HL-60 (cell line): ENCODE measurements around the gene ARSJ.

Experiments
- DNase-seq, 2 experiments: peaks; one replicate each; pipeline ENCODE4 v3.0.0-alpha.2; 2010 to 2020; ENCODE audit warnings: low read depth in 1 of 2, low spot score in 1 of 2
- H3K27ac ChIP-seq: fragments of 250-450 bp; sonication (Bioruptor Pico); replicated peaks from 2 replicates; pipeline ENCODE4 v1.5.1; 2020; ENCODE audit warnings: mild to moderate bottlenecking, moderate library complexity
- H3K27me3 ChIP-seq: fragments of 250-450 bp; sonication (Bioruptor Pico); 2 replicates; pipeline ENCODE4 v1.5.1; 2021; ENCODE audit warnings: mild to moderate bottlenecking, moderate library complexity; ENCODE audit not compliant: insufficient read depth, poor library complexity, severe bottlenecking
- H3K4me3 ChIP-seq: replicated peaks from 2 replicates; pipeline ENCODE4 v1.5.1; 2011; ENCODE audit warnings: mild to moderate bottlenecking, control low read depth, low read length; ENCODE audit not compliant: insufficient read depth
- CTCF ChIP-seq: IDR thresholded peaks from one replicate; pipeline ENCODE4 v1.5.1; 2011; ENCODE audit warnings: low read length, control low read depth, inconsistent platforms; ENCODE audit not compliant: insufficient read depth
- GABPA ChIP-seq: IDR thresholded peaks from 2 replicates; pipeline ENCODE4 v1.6.1; 2012; ENCODE audit warnings: low read depth
- POLR2AphosphoS5 ChIP-seq: IDR thresholded peaks from 2 replicates; pipeline ENCODE4 v1.6.1; 2012; ENCODE audit warnings: low read depth
- REST ChIP-seq: IDR thresholded peaks from 2 replicates; pipeline ENCODE4 v1.6.1; 2012; ENCODE audit warnings: low read depth; ENCODE audit not compliant: insufficient replicate concordance
- SPI1 ChIP-seq: IDR thresholded peaks from 2 replicates; pipeline ENCODE4 v1.6.1; 2012; ENCODE audit warnings: low read depth, mild to moderate bottlenecking, borderline replicate concordance

Gene ARSJ

GRCh38 chr4:113873508-113873907 lies 105.9 kb downstream of the ARSJ start:
- TF ChIP-seq REST (no peak), SPI1 (no peak), CTCF (no peak), GABPA (no peak), POLR2AphosphoS5 (no peak)
- Histone ChIP-seq H3K27ac (no peak overlapping the region), H3K27me3 (no peaks in the 10 kb centered on the region), H3K4me3 (no peak overlapping the region)
- no peak for DNase-seq

GRCh38 chr4:113872426-113873260 lies 106.8 kb downstream of the ARSJ start:
- DNase-seq, result no peak
- no peak overlapping the region for H3K4me3 ChIP-seq
- H3K27ac ChIP-seq, result no peak overlapping the region
- no peak for TF ChIP-seq CTCF
- no peak for TF ChIP-seq GABPA
- no peak for TF ChIP-seq POLR2AphosphoS5
- no peak for TF ChIP-seq REST
- TF ChIP-seq SPI1, result no peak
- H3K27me3 ChIP-seq, result no peaks in the 10 kb centered on the region

GRCh38 chr4:113871080-113871479 lies 108.4 kb downstream of the ARSJ start:
- H3K27me3 ChIP-seq, result no peaks in the 10 kb centered on the region
- DNase-seq, result no peak
- no peak overlapping the region for H3K27ac ChIP-seq
- no peak overlapping the region for H3K4me3 ChIP-seq
- TF ChIP-seq POLR2AphosphoS5, result no peak
- TF ChIP-seq SPI1, result no peak
- no peak for TF ChIP-seq CTCF
- TF ChIP-seq REST, result no peak
- no peak for TF ChIP-seq GABPA
